ENCODE results near the gene TMEM131L.

TMEM131L gene

DNA sequence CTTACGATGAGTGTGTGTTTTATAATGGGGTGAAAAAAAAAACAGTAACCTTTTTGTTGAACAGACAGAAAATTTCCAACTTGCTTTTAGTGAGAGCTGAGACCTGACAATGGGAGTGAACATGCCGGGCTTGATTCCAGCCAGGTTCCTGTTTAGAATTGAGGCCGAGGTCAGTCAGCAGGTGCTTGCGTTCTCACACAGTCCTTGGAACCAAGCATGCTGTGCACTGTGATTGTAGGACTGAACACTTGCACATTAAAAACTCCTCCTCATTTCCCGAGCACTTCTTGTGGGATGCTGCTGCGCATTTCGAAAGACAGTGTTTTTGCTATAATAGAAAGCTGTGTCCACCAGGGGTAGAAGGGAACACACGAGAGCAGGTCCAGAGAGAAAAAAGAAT lies 51.8 kb downstream of the TMEM131L start:
- ChIA-PET POLR2A (no interaction called here), CTCF (interaction anchor here (1.5 kb wide), 1 partner anchor 173 kb away, joined by 3 read pairs; no protein-coding TSS in a partner anchor)
- 98% methylated on average over 5 of the region's 8 CpGs for WGBS (ENCODE audit: insufficient coverage)
- Histone ChIP-seq H3K4me1 (ENCODE audit: control extremely low read depth in 1 of 4, control insufficient read depth in 4 of 4, insufficient read depth in 4 of 4, low read length in 3 of 4) (peaks cover 2 to 36% (median 12%) of the 10 kb centered on the region in 4 experiments), H3K27me3 (replicated peaks in 2 of 5; ENCODE audit: control insufficient read depth in 4 of 5, insufficient read depth in 5 of 5, low read length in 4 of 5) (no peaks in the 10 kb centered on the region), H3K36me3 (ENCODE audit: control insufficient read depth in 4 of 4, insufficient read depth in 4 of 4, low read length in 3 of 4) (peaks cover 0 to 3% (median under 1%) of the 10 kb centered on the region in 4 experiments), H3K9me3 (ENCODE audit: control extremely low read depth in 1 of 5, control insufficient read depth in 4 of 5, insufficient read depth in 2 of 5, low read depth in 1 of 5, low read length in 4 of 5) (no peaks in the 10 kb centered on the region), H3K27ac (ENCODE audit: insufficient read depth in 1 of 2, low read depth in 1 of 2, low read length in 2 of 2, poor library complexity in 1 of 2, severe bottlenecking in 2 of 2) (no peak overlapping the region), H3K4me3 (ENCODE audit: control insufficient read depth in 1 of 7, extremely low read depth in 1 of 7, insufficient read depth in 4 of 7, low read depth in 2 of 7, low read length in 6 of 7) (no peak overlapping the region)
- DNase-seq: no peak

DNA sequence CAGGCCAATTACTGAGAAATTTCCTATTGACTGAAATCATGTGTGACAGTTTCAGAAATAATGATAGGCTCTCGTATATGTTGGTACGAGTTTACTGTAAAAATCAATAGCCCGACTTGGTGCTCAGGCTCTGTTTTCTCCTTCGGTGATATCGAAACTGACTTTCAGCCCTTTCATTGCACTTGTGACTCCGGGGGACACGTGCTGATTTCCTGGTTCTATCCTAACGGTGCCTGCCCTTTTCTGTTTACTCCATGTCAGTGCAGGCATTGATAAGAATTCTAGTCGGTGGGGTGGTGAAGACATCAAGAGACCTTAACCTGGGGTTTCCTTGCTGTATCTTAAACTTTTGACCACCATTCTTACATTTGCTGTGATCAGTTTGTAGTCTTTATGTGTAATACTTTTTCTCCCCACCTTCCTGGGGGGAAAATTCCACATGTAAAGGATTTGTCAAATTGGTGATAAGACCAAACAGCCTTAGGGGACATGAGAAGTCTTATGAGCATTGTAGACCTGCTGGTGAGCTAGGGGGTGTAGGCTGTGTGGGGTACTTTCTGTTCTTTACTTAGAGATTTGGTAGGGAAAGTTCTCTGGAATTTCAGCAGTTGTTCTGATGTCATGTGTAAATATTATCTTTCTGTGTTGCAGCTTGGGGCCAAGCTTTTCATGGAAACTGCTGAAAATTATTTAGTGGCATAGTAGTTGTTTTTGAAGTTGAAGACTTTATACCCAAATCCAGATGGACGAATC lies 52.7 kb downstream of the TMEM131L start:
- peaks cover 2 to 44% (median 14%) of the 10 kb centered on the region in 4 experiments for H3K4me1 ChIP-seq (ENCODE audit: control extremely low read depth in 1 of 4, control insufficient read depth in 4 of 4, insufficient read depth in 4 of 4, low read length in 3 of 4)
- H3K36me3 ChIP-seq (ENCODE audit: control insufficient read depth in 4 of 4, insufficient read depth in 4 of 4, low read length in 3 of 4): peaks cover 0 to 3% (median under 1%) of the 10 kb centered on the region in 4 experiments
- H3K9me3 ChIP-seq (ENCODE audit: control extremely low read depth in 1 of 5, control insufficient read depth in 4 of 5, insufficient read depth in 2 of 5, low read depth in 1 of 5, low read length in 4 of 5): no peaks in the 10 kb centered on the region
- H3K27me3 ChIP-seq (replicated peaks in 2 of 5; ENCODE audit: control insufficient read depth in 4 of 5, insufficient read depth in 5 of 5, low read length in 4 of 5): no peaks in the 10 kb centered on the region
- no peak overlapping the region for H3K27ac ChIP-seq (ENCODE audit: insufficient read depth in 1 of 2, low read depth in 1 of 2, low read length in 2 of 2, poor library complexity in 1 of 2, severe bottlenecking in 2 of 2)
- WGBS (ENCODE audit: insufficient coverage): 95% methylated on average over 8 of the region's 10 CpGs
- CTCF ChIA-PET: interaction anchor here (0.9 to 1.5 kb wide), 3 partner anchors 17 to 376 kb away, joined by 3 read pairs; no protein-coding TSS in a partner anchor
- POLR2A ChIA-PET: no interaction called here
- no peak for DNase-seq
- no peak overlapping the region for H3K4me3 ChIP-seq (ENCODE audit: control insufficient read depth in 1 of 7, extremely low read depth in 1 of 7, insufficient read depth in 4 of 7, low read depth in 2 of 7, low read length in 6 of 7)

DNA sequence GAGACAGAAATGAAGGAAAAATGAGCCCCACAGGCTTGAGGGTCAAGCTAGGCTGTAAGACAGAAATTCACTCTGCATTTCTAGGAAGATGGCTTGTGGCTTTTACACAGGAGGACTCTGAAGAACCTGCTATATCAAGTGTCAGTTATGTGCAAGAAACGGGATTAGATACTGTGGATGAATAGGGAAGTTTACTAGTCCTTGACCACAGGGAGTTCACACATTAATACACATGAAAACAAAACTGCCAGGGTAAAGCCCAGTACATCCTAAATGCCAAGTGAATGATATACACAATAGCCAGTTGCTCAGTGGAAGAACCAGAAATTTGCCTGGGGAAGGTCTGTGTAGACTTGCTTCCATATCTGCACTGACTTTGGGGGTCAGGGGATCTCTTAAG lies 53.5 kb downstream of the TMEM131L start:
- H3K27me3 ChIP-seq (replicated peaks in 2 of 5; ENCODE audit: control insufficient read depth in 4 of 5, insufficient read depth in 5 of 5, low read length in 4 of 5): no peaks in the 10 kb centered on the region
- peaks cover 0 to 3% (median under 1%) of the 10 kb centered on the region in 4 experiments for H3K36me3 ChIP-seq (ENCODE audit: control insufficient read depth in 4 of 4, insufficient read depth in 4 of 4, low read length in 3 of 4)
- H3K27ac ChIP-seq (ENCODE audit: insufficient read depth in 1 of 2, low read depth in 1 of 2, low read length in 2 of 2, poor library complexity in 1 of 2, severe bottlenecking in 2 of 2): no peak overlapping the region
- H3K9me3 ChIP-seq (ENCODE audit: control extremely low read depth in 1 of 5, control insufficient read depth in 4 of 5, insufficient read depth in 2 of 5, low read depth in 1 of 5, low read length in 4 of 5): no peaks in the 10 kb centered on the region
- peaks cover 2 to 48% (median 16%) of the 10 kb centered on the region in 4 experiments for H3K4me1 ChIP-seq (ENCODE audit: control extremely low read depth in 1 of 4, control insufficient read depth in 4 of 4, insufficient read depth in 4 of 4, low read length in 3 of 4)
- DNase-seq: no peak
- ChIA-PET CTCF (interaction anchor here (1.1 kb wide), 1 partner anchor 377 kb away, joined by 3 read pairs; no protein-coding TSS in a partner anchor), POLR2A (no interaction called here)
- no CpG with 5 or more reads among the region's 1 CpG for WGBS (ENCODE audit: insufficient coverage)
- no peak overlapping the region for H3K4me3 ChIP-seq (ENCODE audit: control insufficient read depth in 1 of 7, extremely low read depth in 1 of 7, insufficient read depth in 4 of 7, low read depth in 2 of 7, low read length in 6 of 7)

DNA sequence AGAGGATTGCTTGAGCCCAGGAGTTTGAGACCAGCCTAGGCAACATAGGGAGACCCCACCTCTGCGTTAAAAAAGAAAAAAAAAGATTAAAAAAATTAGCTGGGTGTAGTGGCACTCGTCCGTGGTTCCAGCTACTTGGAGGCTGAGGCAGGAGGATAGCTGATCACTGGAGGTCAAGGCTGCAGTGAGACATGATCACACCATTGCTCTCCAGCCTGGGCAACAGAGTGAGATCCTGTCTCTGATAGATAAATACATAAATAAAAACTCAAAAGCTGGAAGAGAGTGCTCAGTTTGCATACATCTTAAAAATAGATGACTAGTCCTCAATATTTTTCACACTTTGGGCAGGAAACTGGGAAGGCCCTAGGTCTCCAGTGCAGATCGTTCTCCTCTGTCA lies 54.1 kb downstream of the TMEM131L start:
- CTCF ChIA-PET: no interaction called here
- peaks cover 2 to 48% (median 18%) of the 10 kb centered on the region in 4 experiments for H3K4me1 ChIP-seq (ENCODE audit: control extremely low read depth in 1 of 4, control insufficient read depth in 4 of 4, insufficient read depth in 4 of 4, low read length in 3 of 4)
- no peak for DNase-seq

DNA sequence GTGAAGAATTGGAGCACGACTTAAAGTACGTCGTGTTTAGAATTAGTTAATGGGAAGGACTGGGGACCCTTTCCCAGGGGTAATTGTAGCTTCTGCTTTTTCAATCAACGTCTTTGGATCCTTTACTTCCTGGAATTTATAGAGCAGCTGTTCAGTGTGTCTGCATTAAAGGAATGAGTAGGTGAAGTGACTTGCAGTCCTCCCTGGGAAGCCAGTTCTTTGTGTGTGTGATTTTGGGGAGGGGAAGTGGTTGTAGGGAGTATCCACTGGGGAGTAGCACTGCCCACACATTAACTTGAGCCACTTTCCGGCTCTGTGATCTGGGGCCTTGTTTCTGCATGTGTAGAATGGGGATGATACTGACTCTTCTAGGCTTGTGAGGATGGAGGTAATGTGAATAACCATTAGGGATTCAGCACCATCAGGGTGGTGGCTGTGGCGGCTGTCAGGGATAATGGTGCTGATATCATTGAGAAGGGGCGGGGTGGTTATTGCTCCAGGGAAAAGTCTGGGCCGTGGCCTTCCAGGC lies 54.7 kb downstream of the TMEM131L start:
- POLR2A ChIA-PET: no interaction called here
- H3K9me3 ChIP-seq (ENCODE audit: control extremely low read depth in 1 of 5, control insufficient read depth in 4 of 5, insufficient read depth in 2 of 5, low read depth in 1 of 5, low read length in 4 of 5): no peaks in the 10 kb centered on the region
- H3K4me3 ChIP-seq (ENCODE audit: control insufficient read depth in 1 of 7, extremely low read depth in 1 of 7, insufficient read depth in 4 of 7, low read depth in 2 of 7, low read length in 6 of 7): no peak overlapping the region
- H3K27me3 ChIP-seq (replicated peaks in 2 of 5; ENCODE audit: control insufficient read depth in 4 of 5, insufficient read depth in 5 of 5, low read length in 4 of 5): no peaks in the 10 kb centered on the region
- peak in 2 of 3 donors; percentile 46 to 53 for DNase-seq
- WGBS (ENCODE audit: insufficient coverage): 53% methylated on average over 3 of the region's 8 CpGs
- peaks cover 0 to 3% (median under 1%) of the 10 kb centered on the region in 4 experiments for H3K36me3 ChIP-seq (ENCODE audit: control insufficient read depth in 4 of 4, insufficient read depth in 4 of 4, low read length in 3 of 4)
- CTCF ChIA-PET: no interaction called here
- H3K27ac ChIP-seq (ENCODE audit: insufficient read depth in 1 of 2, low read depth in 1 of 2, low read length in 2 of 2, poor library complexity in 1 of 2, severe bottlenecking in 2 of 2): no peak overlapping the region
- peaks cover 2 to 48% (median 18%) of the 10 kb centered on the region in 4 experiments for H3K4me1 ChIP-seq (ENCODE audit: control extremely low read depth in 1 of 4, control insufficient read depth in 4 of 4, insufficient read depth in 4 of 4, low read length in 3 of 4)

More for the DNA sequence above, 54.1 kb downstream of the TMEM131L start:
- peaks cover 0 to 3% (median under 1%) of the 10 kb centered on the region in 4 experiments for H3K36me3 ChIP-seq (ENCODE audit: control insufficient read depth in 4 of 4, insufficient read depth in 4 of 4, low read length in 3 of 4)
- no peaks in the 10 kb centered on the region for H3K27me3 ChIP-seq (replicated peaks in 2 of 5; ENCODE audit: control insufficient read depth in 4 of 5, insufficient read depth in 5 of 5, low read length in 4 of 5)
- POLR2A ChIA-PET: no interaction called here
- no peaks in the 10 kb centered on the region for H3K9me3 ChIP-seq (ENCODE audit: control extremely low read depth in 1 of 5, control insufficient read depth in 4 of 5, insufficient read depth in 2 of 5, low read depth in 1 of 5, low read length in 4 of 5)
- H3K27ac ChIP-seq (ENCODE audit: insufficient read depth in 1 of 2, low read depth in 1 of 2, low read length in 2 of 2, poor library complexity in 1 of 2, severe bottlenecking in 2 of 2): no peak overlapping the region
- 100% methylated on average over 3 of the region's 4 CpGs for WGBS (ENCODE audit: insufficient coverage)
- H3K4me3 ChIP-seq (ENCODE audit: control insufficient read depth in 1 of 7, extremely low read depth in 1 of 7, insufficient read depth in 4 of 7, low read depth in 2 of 7, low read length in 6 of 7): no peak overlapping the region

DNA sequence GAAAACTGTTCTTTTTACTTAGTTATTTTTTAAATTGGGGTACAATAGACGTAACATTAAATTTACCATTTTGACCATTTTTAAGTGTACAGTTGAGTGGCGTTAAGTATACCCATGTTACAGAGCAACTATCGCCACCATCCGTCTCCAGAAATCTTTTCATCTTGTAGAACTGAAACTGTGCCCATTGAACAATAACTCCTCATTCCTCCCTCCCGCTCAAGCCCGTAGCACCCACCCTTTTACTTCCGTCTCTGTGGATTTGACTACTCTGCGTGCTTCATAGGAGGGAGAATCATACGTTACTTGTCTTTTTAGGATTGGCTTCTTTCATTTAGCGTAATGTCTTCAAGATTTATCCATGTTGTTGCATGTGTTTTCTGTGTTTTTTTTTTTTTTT lies 55.3 kb downstream of the TMEM131L start:
- Histone ChIP-seq H3K36me3 (ENCODE audit: control insufficient read depth in 4 of 4, insufficient read depth in 4 of 4, low read length in 3 of 4) (peaks cover 0 to 2% (median under 1%) of the 10 kb centered on the region in 4 experiments), H3K4me3 (ENCODE audit: control insufficient read depth in 1 of 7, extremely low read depth in 1 of 7, insufficient read depth in 4 of 7, low read depth in 2 of 7, low read length in 6 of 7) (no peak overlapping the region), H3K27me3 (replicated peaks in 2 of 5; ENCODE audit: control insufficient read depth in 4 of 5, insufficient read depth in 5 of 5, low read length in 4 of 5) (no peaks in the 10 kb centered on the region), H3K27ac (ENCODE audit: insufficient read depth in 1 of 2, low read depth in 1 of 2, low read length in 2 of 2, poor library complexity in 1 of 2, severe bottlenecking in 2 of 2) (no peak overlapping the region), H3K9me3 (ENCODE audit: control extremely low read depth in 1 of 5, control insufficient read depth in 4 of 5, insufficient read depth in 2 of 5, low read depth in 1 of 5, low read length in 4 of 5) (no peaks in the 10 kb centered on the region), H3K4me1 (ENCODE audit: control extremely low read depth in 1 of 4, control insufficient read depth in 4 of 4, insufficient read depth in 4 of 4, low read length in 3 of 4) (peaks cover 2 to 48% (median 18%) of the 10 kb centered on the region in 4 experiments)
- CTCF ChIA-PET: no interaction called here
- DNase-seq: no peak
- 94% methylated on average over 7 of the region's 10 CpGs for WGBS (ENCODE audit: insufficient coverage)
- POLR2A ChIA-PET: no interaction called here
